Mammary epithelial cell (primary cell): ENCODE data around the gene NRL.

Experiments used
- CTCF ChIP-seq, 2 donors: IDR thresholded peaks in 1 of 2; conservative IDR thresholded peaks in 1 of 2; 2 replicates each; pipeline ENCODE4 v1.5.1; 2011 to 2012; ENCODE audit warnings: inconsistent platforms in 2 of 2, low read length in 2 of 2, mild to moderate bottlenecking in 2 of 2, control low read depth in 1 of 2, low read depth in 1 of 2; ENCODE audit not compliant: insufficient read depth in 1 of 2; ENCODE audit errors: extremely low read depth in 1 of 2
- EZH2 ChIP-seq: IDR thresholded peaks from 2 replicates; pipeline ENCODE4 v1.6.1; 2012; ENCODE audit warnings: low read length, inconsistent platforms, borderline replicate concordance

GRCh38 chr14:24145219-24145618 lies 30.5 kb upstream of the NRL start:
- no peak for TF ChIP-seq CTCF (conservative IDR thresholded peaks at IDR 0.05 in 1 of 2, IDR thresholded peaks at IDR 0.05 in 1 of 2; ENCODE audit: extremely low read depth in 1 of 2, insufficient read depth in 1 of 2, low read depth in 1 of 2, low read length in 2 of 2)
- no peak for TF ChIP-seq EZH2
